ENCODE results near the gene SMCO2. TPM values are rescaled to one million over a fixed set of nuclear protein-coding genes. Genes with fewer than 3 reads are reported as not detected.

Gene SMCO2
- total RNA-seq, 3 donors from 2014 or later (not counting 1 experiment from before 2014, with no cell fraction given), result not detected

DNA sequence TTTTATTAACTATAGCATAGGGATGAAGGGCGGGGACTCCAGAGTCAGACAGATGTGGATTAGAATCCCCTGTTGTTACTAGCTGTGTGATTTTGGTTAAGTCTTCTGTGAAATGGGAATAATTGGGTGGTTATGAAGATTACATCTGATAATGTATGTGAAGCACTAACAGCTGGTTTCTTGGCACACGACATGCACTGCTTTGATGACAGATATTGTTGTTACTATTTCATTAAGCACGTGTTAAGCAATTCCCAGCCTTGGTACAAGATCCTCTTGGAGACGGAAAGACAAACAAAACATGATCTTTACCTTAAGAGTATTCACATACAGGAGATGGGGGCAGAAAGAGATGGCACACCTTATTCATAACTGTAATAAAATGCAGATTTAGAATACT, 85.4 kb downstream of the SMCO2 start:
- intact Hi-C loops (cut with micrococcal nuclease), result no loop called here
- H3K36me3 Mint-ChIP-seq, result no peaks in the 10 kb centered on the region
- TF ChIP-seq CTCF (IDR thresholded peaks at IDR 0.05), result no peak
- peaks cover 17% of the 10 kb centered on the region in 2 donors for H3K4me1 Mint-ChIP-seq
- no peak overlapping the region for H3K27ac ChIP-seq (ENCODE audit: low read length)
- peaks cover 9% of the 10 kb centered on the region for H3K4me1 ChIP-seq (ENCODE audit: control insufficient read depth, insufficient read depth, low read length)
- H3K27ac Mint-ChIP-seq, result no peak overlapping the region
- no peak for DNase-seq
- H3K9me3 Mint-ChIP-seq, result no peaks in the 10 kb centered on the region
- no peaks in the 10 kb centered on the region for H3K36me3 ChIP-seq (ENCODE audit: control insufficient read depth, insufficient read depth, low read length)
- no peak overlapping the region for H3K4me3 Mint-ChIP-seq
- no peak for ATAC-seq
- 83% methylated on average over 3 of the region's 4 CpGs for WGBS (ENCODE audit: insufficient coverage)
- H3K4me3 ChIP-seq (ENCODE audit: low read length), result no peak overlapping the region
- H3K27me3 ChIP-seq (ENCODE audit: control insufficient read depth, insufficient read depth, low read length), result no peaks in the 10 kb centered on the region
- H3K9me3 ChIP-seq (ENCODE audit: control insufficient read depth, insufficient read depth, low read length), result no peaks in the 10 kb centered on the region
- peaks cover 14 to 15% of the 10 kb centered on the region in 2 donors for H3K27me3 Mint-ChIP-seq (ENCODE audit: low read depth in 2 of 2)

DNA sequence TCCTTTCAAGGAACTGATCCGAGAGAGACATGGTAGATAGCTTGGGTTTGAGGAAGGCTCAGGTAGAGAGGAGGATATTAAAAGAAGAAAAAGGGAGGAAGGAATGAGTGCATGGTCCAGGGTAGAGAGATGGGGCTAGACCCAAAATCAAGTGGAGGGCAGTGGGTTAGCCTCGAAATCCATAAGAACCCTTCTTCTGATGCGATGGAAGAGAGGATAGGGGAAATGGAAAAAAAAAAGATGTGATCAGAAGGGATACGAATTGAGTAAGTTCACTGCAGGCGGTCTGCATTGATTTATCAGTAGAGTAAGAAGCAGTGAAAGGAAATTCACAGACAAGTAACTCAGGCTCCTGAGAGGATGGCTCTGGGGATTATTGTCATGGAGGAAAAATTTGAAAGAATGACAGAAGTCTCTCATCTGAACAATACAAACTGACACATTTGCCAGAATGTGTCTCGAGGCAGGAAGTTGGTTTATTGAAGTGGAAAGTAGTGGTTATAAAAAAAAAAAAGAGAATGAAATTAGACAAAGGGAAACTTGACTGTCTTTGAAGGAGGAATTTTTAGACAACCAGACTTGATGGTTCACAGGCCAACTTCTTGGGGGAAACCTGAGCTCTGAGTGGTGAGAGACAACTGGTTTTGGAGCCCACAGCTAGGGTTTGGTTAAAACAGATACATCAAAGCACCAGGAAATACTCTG, 87.7 kb downstream of the SMCO2 start:
- Histone ChIP-seq H3K4me3 (ENCODE audit: low read length) (no peak overlapping the region), H3K9me3 (ENCODE audit: control insufficient read depth, insufficient read depth, low read length) (no peaks in the 10 kb centered on the region), H3K27me3 (ENCODE audit: control insufficient read depth, insufficient read depth, low read length) (no peaks in the 10 kb centered on the region), H3K4me1 (ENCODE audit: control insufficient read depth, insufficient read depth, low read length) (peaks cover 9% of the 10 kb centered on the region), H3K36me3 (ENCODE audit: control insufficient read depth, insufficient read depth, low read length) (no peaks in the 10 kb centered on the region), H3K27ac (ENCODE audit: low read length) (no peak overlapping the region)
- 49% methylated on average over 6 of the region's 6 CpGs for WGBS (ENCODE audit: insufficient coverage)
- peaks cover 7 to 12% of the 10 kb centered on the region in 2 donors for H3K27me3 Mint-ChIP-seq (ENCODE audit: low read depth in 2 of 2)
- H3K4me3 Mint-ChIP-seq, result peak overlapping the region; percentile 43
- DNase-seq (peak in 1 of 2 donors; percentile 66), ATAC-seq (peak; percentile 42 to 79 (median 46))
- H3K27ac Mint-ChIP-seq, result peak overlapping the region; percentile 4 to 24
- intact Hi-C loops (cut with micrococcal nuclease), result no loop called here
- peaks cover 17% of the 10 kb centered on the region in 2 donors for H3K4me1 Mint-ChIP-seq
- H3K9me3 Mint-ChIP-seq, result no peaks in the 10 kb centered on the region
- H3K36me3 Mint-ChIP-seq, result no peaks in the 10 kb centered on the region
- no peak for TF ChIP-seq CTCF (IDR thresholded peaks at IDR 0.05)

GRCh38 chr12:27534765-27535161, 88.2 kb downstream of the SMCO2 start:
- intact Hi-C loops (cut with micrococcal nuclease), result no loop called here
- ATAC-seq, result peak in 1 of 3 donors; percentile 34
- H3K27ac Mint-ChIP-seq, result peak overlapping the region; percentile 4 to 24
- DNase-seq, result no peak
- H3K9me3 Mint-ChIP-seq, result no peaks in the 10 kb centered on the region
- peaks cover 7 to 12% of the 10 kb centered on the region in 2 donors for H3K27me3 Mint-ChIP-seq (ENCODE audit: low read depth in 2 of 2)
- no peaks in the 10 kb centered on the region for H3K36me3 Mint-ChIP-seq
- no peaks in the 10 kb centered on the region for H3K36me3 ChIP-seq (ENCODE audit: control insufficient read depth, insufficient read depth, low read length)
- no peak overlapping the region for H3K4me3 ChIP-seq (ENCODE audit: low read length)
- peaks cover 9% of the 10 kb centered on the region for H3K4me1 ChIP-seq (ENCODE audit: control insufficient read depth, insufficient read depth, low read length)
- no peak overlapping the region for H3K27ac ChIP-seq (ENCODE audit: low read length)
- H3K27me3 ChIP-seq (ENCODE audit: control insufficient read depth, insufficient read depth, low read length), result no peaks in the 10 kb centered on the region
- no peak for TF ChIP-seq CTCF (IDR thresholded peaks at IDR 0.05)
- no peak overlapping the region for H3K4me3 Mint-ChIP-seq
- WGBS (ENCODE audit: insufficient coverage), result 80% methylated on average over 1 of the region's 1 CpG
- H3K9me3 ChIP-seq (ENCODE audit: control insufficient read depth, insufficient read depth, low read length), result no peaks in the 10 kb centered on the region
- peaks cover 17% of the 10 kb centered on the region in 2 donors for H3K4me1 Mint-ChIP-seq

DNA sequence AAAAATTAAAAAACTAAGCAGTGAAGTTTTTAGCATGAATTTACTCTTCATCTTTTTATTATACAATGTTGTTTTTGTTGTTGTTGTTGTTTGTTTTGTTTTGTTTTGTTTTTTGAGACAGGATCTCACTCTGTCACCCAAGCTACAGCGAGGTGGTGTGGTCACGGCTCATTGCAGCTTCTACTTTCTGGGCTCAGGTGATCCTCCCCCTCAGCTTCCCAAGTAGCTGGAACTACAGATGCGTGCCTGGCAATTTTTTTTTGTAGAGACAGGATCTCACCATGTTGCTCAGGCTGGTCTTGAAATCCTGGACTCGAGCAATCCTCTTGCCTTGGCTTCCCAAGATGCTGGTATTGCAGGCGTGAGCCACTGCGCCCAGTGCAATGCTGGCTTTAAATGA, 88.8 kb downstream of the SMCO2 start:
- no peak overlapping the region for H3K27ac Mint-ChIP-seq
- no peak overlapping the region for H3K4me3 Mint-ChIP-seq
- peaks cover 17% of the 10 kb centered on the region in 2 donors for H3K4me1 Mint-ChIP-seq
- H3K36me3 Mint-ChIP-seq, result no peaks in the 10 kb centered on the region
- ATAC-seq (no peak), DNase-seq (no peak)
- peaks cover 7 to 12% of the 10 kb centered on the region in 2 donors for H3K27me3 Mint-ChIP-seq (ENCODE audit: low read depth in 2 of 2)
- intact Hi-C loops (cut with micrococcal nuclease), result no loop called here
- no peaks in the 10 kb centered on the region for H3K9me3 Mint-ChIP-seq
- Histone ChIP-seq H3K36me3 (ENCODE audit: control insufficient read depth, insufficient read depth, low read length) (no peaks in the 10 kb centered on the region), H3K4me1 (ENCODE audit: control insufficient read depth, insufficient read depth, low read length) (peaks cover 9% of the 10 kb centered on the region), H3K27me3 (ENCODE audit: control insufficient read depth, insufficient read depth, low read length) (no peaks in the 10 kb centered on the region), H3K4me3 (ENCODE audit: low read length) (no peak overlapping the region), H3K9me3 (ENCODE audit: control insufficient read depth, insufficient read depth, low read length) (no peaks in the 10 kb centered on the region), H3K27ac (ENCODE audit: low read length) (no peak overlapping the region)
- TF ChIP-seq CTCF (IDR thresholded peaks at IDR 0.05), result no peak
- WGBS (ENCODE audit: insufficient coverage), result 82% methylated on average over 6 of the region's 6 CpGs

All from natural killer cell (primary cell).